Transverse colon (tissue), 4 donors: ENCODE results near the gene DUSP14.

ENCODE experiments used
- CTCF ChIP-seq, 5 experiments: fragments of 200-600 bp in 3 of 5; fragments of 450-650 bp in 2 of 5; sonication (generic) in 3 of 5; IDR thresholded peaks; 1 replicate in 2 of 5; 2 replicates in 3 of 5; pipeline ENCODE4 v1.5.1; 2016 to 2017; ENCODE audit warnings: antibody characterized with exemption in 5 of 5, inconsistent platforms in 3 of 5, mild to moderate bottlenecking in 2 of 5, moderate library complexity in 1 of 5
- EP300 ChIP-seq: sonication (generic); formaldehyde crosslinking; IDR thresholded peaks from one replicate; pipeline ENCODE4 v1.6.1; 2017; ENCODE audit warnings: antibody characterized with exemption, low read depth
- POLR2A ChIP-seq: fragments of 450-650 bp; IDR thresholded peaks from one replicate; pipeline ENCODE4 v1.6.1; 2016; ENCODE audit warnings: antibody characterized with exemption, mild to moderate bottlenecking, moderate library complexity
- POLR2AphosphoS5 ChIP-seq, 3 donors: sonication (generic); formaldehyde crosslinking; IDR thresholded peaks; one replicate each; pipeline ENCODE4 v1.6.1; 2016; ENCODE audit warnings: antibody characterized with exemption in 3 of 3

- no peak for TF ChIP-seq CTCF (IDR thresholded peaks at IDR 0.05)
- TF ChIP-seq POLR2AphosphoS5 (IDR thresholded peaks at IDR 0.05), result no peak
- no peak for TF ChIP-seq POLR2A
- TF ChIP-seq EP300, result no peak
Observed at GRCh38 chr17:37458805-37459204, 30.9 kb upstream of the DUSP14 start.
